ENCODE results near the gene MTREX.

MTREX gene

GRCh38 chr5:55331321-55331720, 23.5 kb downstream of the MTREX start:
- Histone ChIP-seq H4K8ac (ENCODE audit: low read length) (no peak overlapping the region), H2AK5ac (ENCODE audit: low read length, severe bottlenecking) (no peak overlapping the region), H3K23ac (ENCODE audit: low read length in 2 of 2) (no peak overlapping the region), H2BK12ac (ENCODE audit: low read length in 2 of 2) (no peak overlapping the region), H3K4me1 (ENCODE audit: control insufficient read depth, insufficient read depth, low read depth, low read length) (no peaks in the 10 kb centered on the region), H3K4me3 (ENCODE audit: insufficient read depth in 1 of 2, low read depth in 1 of 2, low read length in 2 of 2) (no peak overlapping the region), H2AFZ (ENCODE audit: low read depth, low read length) (peak overlapping the region; percentile 4), H3K4ac (ENCODE audit: low read depth in 1 of 2, low read length in 2 of 2) (no peak overlapping the region), H3K4me2 (ENCODE audit: low read length, poor library complexity, severe bottlenecking) (no peak overlapping the region), H4K91ac (ENCODE audit: low read length) (no peak overlapping the region), H3K27me3 (ENCODE audit: control insufficient read depth in 1 of 2, insufficient read depth in 1 of 2, low read length in 2 of 2) (no peaks in the 10 kb centered on the region), H2BK120ac (ENCODE audit: low read depth, low read length) (no peak overlapping the region), H3K9me3 (ENCODE audit: control insufficient read depth, low read length) (peaks cover 3% of the 10 kb centered on the region), H3K79me1 (replicated peaks; ENCODE audit: low read length, poor library complexity, severe bottlenecking) (peaks cover 11% of the 10 kb centered on the region), H2BK15ac (ENCODE audit: low read depth, poor library complexity, severe bottlenecking) (no peak overlapping the region), H3K9ac (ENCODE audit: low read length) (no peak overlapping the region), H2BK5ac (ENCODE audit: low read depth, low read length, poor library complexity, severe bottlenecking) (no peak overlapping the region), H3K18ac (ENCODE audit: low read depth in 1 of 2, low read length in 2 of 2) (no peak overlapping the region), H3K14ac (ENCODE audit: low read length in 2 of 2) (no peak overlapping the region), H3K27ac (ENCODE audit: low read length, poor library complexity, severe bottlenecking) (no peak overlapping the region), H3K36me3 (ENCODE audit: control insufficient read depth in 1 of 2, insufficient read depth in 2 of 2, low read depth in 1 of 2, low read length in 2 of 2) (peaks cover 5 to 60% of the 10 kb centered on the region in 2 experiments)
- 90% methylated on average over 3 of the region's 3 CpGs for WGBS
- no peak for DNase-seq

GRCh38 chr5:55333017-55333416, 25.2 kb downstream of the MTREX start:
- no peak overlapping the region for H2AFZ ChIP-seq (ENCODE audit: low read depth, low read length)
- H3K36me3 ChIP-seq (ENCODE audit: control insufficient read depth in 1 of 2, insufficient read depth in 2 of 2, low read depth in 1 of 2, low read length in 2 of 2): peaks cover 3 to 63% of the 10 kb centered on the region in 2 experiments
- no peak overlapping the region for H3K14ac ChIP-seq (ENCODE audit: low read length in 2 of 2)
- no peaks in the 10 kb centered on the region for H3K4me1 ChIP-seq (ENCODE audit: control insufficient read depth, insufficient read depth, low read depth, low read length)
- WGBS: no CpG with 5 or more reads among the region's 1 CpG
- no peak overlapping the region for H4K8ac ChIP-seq (ENCODE audit: low read length)
- H2BK15ac ChIP-seq (ENCODE audit: low read depth, poor library complexity, severe bottlenecking): no peak overlapping the region
- peaks cover 3% of the 10 kb centered on the region for H3K9me3 ChIP-seq (ENCODE audit: control insufficient read depth, low read length)
- H2BK5ac ChIP-seq (ENCODE audit: low read depth, low read length, poor library complexity, severe bottlenecking): no peak overlapping the region
- no peak overlapping the region for H2BK12ac ChIP-seq (ENCODE audit: low read length in 2 of 2)
- H3K4me2 ChIP-seq (ENCODE audit: low read length, poor library complexity, severe bottlenecking): no peak overlapping the region
- H3K79me1 ChIP-seq (replicated peaks; ENCODE audit: low read length, poor library complexity, severe bottlenecking): peaks cover 11% of the 10 kb centered on the region
- no peak overlapping the region for H3K27ac ChIP-seq (ENCODE audit: low read length, poor library complexity, severe bottlenecking)
- H3K4ac ChIP-seq (ENCODE audit: low read depth in 1 of 2, low read length in 2 of 2): no peak overlapping the region
- no peak overlapping the region for H3K4me3 ChIP-seq (ENCODE audit: insufficient read depth in 1 of 2, low read depth in 1 of 2, low read length in 2 of 2)
- H3K23ac ChIP-seq (ENCODE audit: low read length in 2 of 2): no peak overlapping the region
- H2AK5ac ChIP-seq (ENCODE audit: low read length, severe bottlenecking): no peak overlapping the region
- DNase-seq: no peak
- H3K27me3 ChIP-seq (ENCODE audit: control insufficient read depth in 1 of 2, insufficient read depth in 1 of 2, low read length in 2 of 2): no peaks in the 10 kb centered on the region
- H4K91ac ChIP-seq (ENCODE audit: low read length): no peak overlapping the region
- H3K18ac ChIP-seq (ENCODE audit: low read depth in 1 of 2, low read length in 2 of 2): no peak overlapping the region
- no peak overlapping the region for H3K9ac ChIP-seq (ENCODE audit: low read length)
- no peak overlapping the region for H2BK120ac ChIP-seq (ENCODE audit: low read depth, low read length)

GRCh38 chr5:55333811-55334210, 26.0 kb downstream of the MTREX start:
- Histone ChIP-seq H2AK5ac (ENCODE audit: low read length, severe bottlenecking) (no peak overlapping the region), H3K79me1 (replicated peaks; ENCODE audit: low read length, poor library complexity, severe bottlenecking) (peaks cover 13% of the 10 kb centered on the region), H3K36me3 (ENCODE audit: control insufficient read depth in 1 of 2, insufficient read depth in 2 of 2, low read depth in 1 of 2, low read length in 2 of 2) (peaks cover 3 to 55% of the 10 kb centered on the region in 2 experiments), H3K4ac (ENCODE audit: low read depth in 1 of 2, low read length in 2 of 2) (no peak overlapping the region), H3K27me3 (ENCODE audit: control insufficient read depth in 1 of 2, insufficient read depth in 1 of 2, low read length in 2 of 2) (no peaks in the 10 kb centered on the region), H3K9me3 (ENCODE audit: control insufficient read depth, low read length) (peaks cover 3% of the 10 kb centered on the region), H2BK12ac (ENCODE audit: low read length in 2 of 2) (no peak overlapping the region), H3K4me3 (ENCODE audit: insufficient read depth in 1 of 2, low read depth in 1 of 2, low read length in 2 of 2) (no peak overlapping the region), H4K91ac (ENCODE audit: low read length) (no peak overlapping the region), H2BK5ac (ENCODE audit: low read depth, low read length, poor library complexity, severe bottlenecking) (no peak overlapping the region), H4K8ac (ENCODE audit: low read length) (no peak overlapping the region), H3K9ac (ENCODE audit: low read length) (no peak overlapping the region), H3K4me1 (ENCODE audit: control insufficient read depth, insufficient read depth, low read depth, low read length) (no peaks in the 10 kb centered on the region), H2BK15ac (ENCODE audit: low read depth, poor library complexity, severe bottlenecking) (no peak overlapping the region), H3K4me2 (ENCODE audit: low read length, poor library complexity, severe bottlenecking) (no peak overlapping the region), H2AFZ (ENCODE audit: low read depth, low read length) (no peak overlapping the region), H2BK120ac (ENCODE audit: low read depth, low read length) (no peak overlapping the region), H3K14ac (ENCODE audit: low read length in 2 of 2) (no peak overlapping the region), H3K27ac (ENCODE audit: low read length, poor library complexity, severe bottlenecking) (no peak overlapping the region), H3K18ac (ENCODE audit: low read depth in 1 of 2, low read length in 2 of 2) (no peak overlapping the region), H3K23ac (ENCODE audit: low read length in 2 of 2) (no peak overlapping the region)
- no peak for DNase-seq
- 100% methylated on average over 1 of the region's 2 CpGs for WGBS

- H3K79me1 ChIP-seq (replicated peaks; ENCODE audit: low read length, poor library complexity, severe bottlenecking): peaks cover 6% of the 10 kb centered on the region
- no peak overlapping the region for H2AK5ac ChIP-seq (ENCODE audit: low read length, severe bottlenecking)
- no peak overlapping the region for H4K8ac ChIP-seq (ENCODE audit: low read length)
- no CpG with 5 or more reads among the region's 2 CpGs for WGBS
- no peak overlapping the region for H3K23ac ChIP-seq (ENCODE audit: low read length in 2 of 2)
- no peaks in the 10 kb centered on the region for H3K4me1 ChIP-seq (ENCODE audit: control insufficient read depth, insufficient read depth, low read depth, low read length)
- no peak overlapping the region for H2BK15ac ChIP-seq (ENCODE audit: low read depth, poor library complexity, severe bottlenecking)
- peak overlapping the region; percentile 75 for H3K9ac ChIP-seq (ENCODE audit: low read length)
- H3K9me3 ChIP-seq (ENCODE audit: control insufficient read depth, low read length): peaks cover 3% of the 10 kb centered on the region
- H2BK5ac ChIP-seq (ENCODE audit: low read depth, low read length, poor library complexity, severe bottlenecking): peak overlapping the region; percentile 44
- H3K4me2 ChIP-seq (ENCODE audit: low read length, poor library complexity, severe bottlenecking): no peak overlapping the region
- no peak overlapping the region for H4K91ac ChIP-seq (ENCODE audit: low read length)
- H2AFZ ChIP-seq (ENCODE audit: low read depth, low read length): no peak overlapping the region
- no peak overlapping the region for H3K27ac ChIP-seq (ENCODE audit: low read length, poor library complexity, severe bottlenecking)
- no peak overlapping the region for H2BK12ac ChIP-seq (ENCODE audit: low read length in 2 of 2)
- H3K36me3 ChIP-seq (ENCODE audit: control insufficient read depth in 1 of 2, insufficient read depth in 2 of 2, low read depth in 1 of 2, low read length in 2 of 2): peaks cover 0 to 40% of the 10 kb centered on the region in 2 experiments
- H3K18ac ChIP-seq (ENCODE audit: low read depth in 1 of 2, low read length in 2 of 2): no peak overlapping the region
- H3K4me3 ChIP-seq (ENCODE audit: insufficient read depth in 1 of 2, low read depth in 1 of 2, low read length in 2 of 2): peak overlapping the region in 1 of 2 experiments; percentile 43
- no peak overlapping the region for H2BK120ac ChIP-seq (ENCODE audit: low read depth, low read length)
- no peak overlapping the region for H3K4ac ChIP-seq (ENCODE audit: low read depth in 1 of 2, low read length in 2 of 2)
- no peak overlapping the region for H3K14ac ChIP-seq (ENCODE audit: low read length in 2 of 2)
- no peaks in the 10 kb centered on the region for H3K27me3 ChIP-seq (ENCODE audit: control insufficient read depth in 1 of 2, insufficient read depth in 1 of 2, low read length in 2 of 2)
- no peak for DNase-seq
Observed at GRCh38 chr5:55338092-55338613, 30.4 kb downstream of the MTREX start.
